Upper lobe of left lung (tissue), 6 donors: Measurements from ENCODE around the gene NOS1AP. TPM values are rescaled to one million over a fixed set of nuclear protein-coding genes. Genes with fewer than 3 reads are reported as not detected.

ENCODE experiments used
- ATAC-seq, 2 donors: fragments of 200-7000 bp; cut with Tn5 transposase; one replicate each; pipeline ENCODE4 v1.9.1; 2022; ENCODE audit warnings: mild to moderate bottlenecking in 2 of 2, moderate library complexity in 2 of 2; ENCODE audit not compliant: low FRiP score in 2 of 2
- DNase-seq, 2 donors: peaks; one replicate each; pipeline ENCODE4 v3.0.0-alpha.2; 2019 to 2020
- H3K27ac ChIP-seq, 4 donors: fragments of 200-600 bp; sonication (generic); one replicate each; pipeline ENCODE4 v1.5.1; 2016 to 2019
- H3K27me3 ChIP-seq, 4 donors: fragments of 200-600 bp; sonication (generic); one replicate each; pipeline ENCODE4 v1.5.1; 2017 to 2019
- H3K36me3 ChIP-seq, 4 donors: fragments of 200-600 bp; sonication (generic); one replicate each; pipeline ENCODE4 v1.5.1; 2016 to 2019
- H3K4me1 ChIP-seq, 4 donors: fragments of 200-600 bp; sonication (generic); one replicate each; pipeline ENCODE4 v1.5.1; 2018 to 2019
- H3K4me3 ChIP-seq, 4 donors: fragments of 200-600 bp; sonication (generic); one replicate each; pipeline ENCODE4 v1.5.1; 2017 to 2019; ENCODE audit warnings: mild to moderate bottlenecking in 2 of 4, moderate library complexity in 1 of 4
- H3K9me3 ChIP-seq, 4 donors: fragments of 200-600 bp; sonication (generic); one replicate each; pipeline ENCODE4 v1.5.1; 2018 to 2019
- CTCF ChIP-seq, 6 experiments: fragments of 450-650 bp in 4 of 6; fragments of 200-600 bp in 2 of 6; sonication (generic) in 2 of 6; IDR thresholded peaks; one replicate each; pipeline ENCODE4 v1.5.1; 2016 to 2019; ENCODE audit warnings: antibody characterized with exemption in 6 of 6
- EP300 ChIP-seq, 4 donors: sonication (generic); formaldehyde crosslinking; IDR thresholded peaks; one replicate each; pipeline ENCODE4 v1.5.1; 2017; ENCODE audit warnings: antibody characterized with exemption in 4 of 4, control low read depth in 2 of 4
- POLR2A ChIP-seq, 4 donors: fragments of 450-650 bp; IDR thresholded peaks; one replicate each; pipeline ENCODE4 v1.5.1; 2016 to 2017; ENCODE audit warnings: antibody characterized with exemption in 4 of 4, mild to moderate bottlenecking in 2 of 4
- POLR2AphosphoS5 ChIP-seq, 2 donors: sonication (generic); formaldehyde crosslinking; IDR thresholded peaks; one replicate each; pipeline ENCODE4 v1.5.1; 2017; ENCODE audit warnings: antibody characterized with exemption in 2 of 2
- WGBS, 2 donors: methylation state at CpG; one replicate each; pipeline ENCODE4 v1.1.5; 2017 to 2018; 5-methylcytosine and 5-hydroxymethylcytosine counted together
- total RNA-seq, 6 donors: library from RNA; depleted of rRNA in 4 of 6; stranded (reverse); fragments of >200 nt in 4 of 6; gene quantifications; one replicate each; pipeline versions ENCODE4 v1.1.0 to v1.2.1, GENCODE V29; 2016 to 2021
- donor health status: DM: no; HTN: no; CAD: no; lungs with moderate emphysema.
- donor health status: DM: no; HTN: yes; CAD: no; lungs with severe emphysema.

Gene NOS1AP
- total RNA-seq, 6 donors from 2014 or later, result 5.3 to 16.4 (median 6.5) TPM

GRCh38 chr1:162250004-162250730, 180.7 kb downstream of the NOS1AP start:
- H3K4me1 ChIP-seq, result no peaks in the 10 kb centered on the region
- H3K9me3 ChIP-seq, result no peaks in the 10 kb centered on the region
- DNase-seq, result no peak
- no peak for TF ChIP-seq POLR2A (IDR thresholded peaks at IDR 0.05)
- TF ChIP-seq POLR2AphosphoS5 (IDR thresholded peaks at IDR 0.05), result no peak
- TF ChIP-seq EP300 (IDR thresholded peaks at IDR 0.05), result no peak
- TF ChIP-seq CTCF (IDR thresholded peaks at IDR 0.05), result no peak
- H3K27ac ChIP-seq, result no peak overlapping the region
- H3K27me3 ChIP-seq, result no peaks in the 10 kb centered on the region
- WGBS, 2 donors, result 70 to 76% methylated on average over 2 of the region's 2 CpGs
- H3K36me3 ChIP-seq, result no peaks in the 10 kb centered on the region
- no peak for ATAC-seq
- H3K4me3 ChIP-seq, result no peak overlapping the region

GRCh38 chr1:162251102-162251501, 181.6 kb downstream of the NOS1AP start:
- no peak overlapping the region for H3K4me3 ChIP-seq
- 87 to 96% methylated on average over 2 of the region's 2 CpGs for WGBS, 2 donors
- H3K27me3 ChIP-seq, result no peaks in the 10 kb centered on the region
- no peaks in the 10 kb centered on the region for H3K9me3 ChIP-seq
- no peaks in the 10 kb centered on the region for H3K36me3 ChIP-seq
- DNase-seq (no peak), ATAC-seq (no peak)
- no peak overlapping the region for H3K27ac ChIP-seq
- H3K4me1 ChIP-seq, result no peaks in the 10 kb centered on the region
- no peak for TF ChIP-seq CTCF (IDR thresholded peaks at IDR 0.05)
- TF ChIP-seq POLR2A (IDR thresholded peaks at IDR 0.05), result no peak
- no peak for TF ChIP-seq EP300 (IDR thresholded peaks at IDR 0.05)
- TF ChIP-seq POLR2AphosphoS5 (IDR thresholded peaks at IDR 0.05), result no peak

- TF ChIP-seq CTCF (IDR thresholded peaks at IDR 0.05) (no peak), POLR2A (IDR thresholded peaks at IDR 0.05) (no peak)
- ATAC-seq, result no peak
- 44 to 82% methylated on average over 2 of the region's 2 CpGs for WGBS, 2 donors
- H3K4me1 ChIP-seq, result no peaks in the 10 kb centered on the region
- no peaks in the 10 kb centered on the region for H3K27me3 ChIP-seq
- DNase-seq, result no peak
- no peaks in the 10 kb centered on the region for H3K36me3 ChIP-seq
- H3K4me3 ChIP-seq, result no peak overlapping the region
- H3K9me3 ChIP-seq, result no peaks in the 10 kb centered on the region
- H3K27ac ChIP-seq, result no peak overlapping the region
These were observed 182.7 kb downstream of the NOS1AP start for GRCh38 chr1:162252214-162252613.

GRCh38 chr1:162253790-162254189, 184.3 kb downstream of the NOS1AP start:
- H3K4me3 ChIP-seq, result no peak overlapping the region
- TF ChIP-seq CTCF (IDR thresholded peaks at IDR 0.05), result no peak
- TF ChIP-seq POLR2AphosphoS5 (IDR thresholded peaks at IDR 0.05), result no peak
- no peak for TF ChIP-seq POLR2A (IDR thresholded peaks at IDR 0.05)
- no peak for TF ChIP-seq EP300 (IDR thresholded peaks at IDR 0.05)
- H3K4me1 ChIP-seq, result no peaks in the 10 kb centered on the region
- H3K9me3 ChIP-seq, result no peaks in the 10 kb centered on the region
- no peak overlapping the region for H3K27ac ChIP-seq
- no peak for ATAC-seq
- no peaks in the 10 kb centered on the region for H3K36me3 ChIP-seq
- H3K27me3 ChIP-seq, result no peaks in the 10 kb centered on the region
- WGBS, 2 donors, result 93% methylated on average over 3 of the region's 3 CpGs
- no peak for DNase-seq

GRCh38 chr1:162256287-162256686, 186.8 kb downstream of the NOS1AP start:
- H3K27ac ChIP-seq, result no peak overlapping the region
- H3K36me3 ChIP-seq, result no peaks in the 10 kb centered on the region
- H3K9me3 ChIP-seq, result no peaks in the 10 kb centered on the region
- 73 to 77% methylated on average over 4 of the region's 4 CpGs for WGBS, 2 donors
- H3K4me1 ChIP-seq, result no peaks in the 10 kb centered on the region
- no peak overlapping the region for H3K4me3 ChIP-seq
- no peaks in the 10 kb centered on the region for H3K27me3 ChIP-seq
- no peak for TF ChIP-seq POLR2AphosphoS5 (IDR thresholded peaks at IDR 0.05)
- no peak for TF ChIP-seq CTCF (IDR thresholded peaks at IDR 0.05)
- no peak for TF ChIP-seq EP300 (IDR thresholded peaks at IDR 0.05)
- TF ChIP-seq POLR2A (IDR thresholded peaks at IDR 0.05), result no peak
- DNase-seq, result no peak
- ATAC-seq, result no peak
